NCI-H345 treated with DMSO at 0.1 percent for 48 hours (cell line): Measurements from ENCODE around the gene BAHCC1.
"Not testable (repeated sequence)": the region's sequence is repeated elsewhere in the genome, so short reads cannot be mapped to it uniquely, and the experiment has no call there.

Source experiments
- DNase-seq: peaks from one replicate; lab custom pipeline; 2025; ENCODE audit not compliant: unreplicated experiment; lab: John Stamatoyannopoulos, UW

BAHCC1 gene

GRCh38 chr17:81394921-81395599, at the start of gene BAHCC1:
Gene BAHCC1 (plus strand): TSS chr17:81395457. CDS start chr17:81399740, 4,283 bp downstream.
- DNase-seq, result peak; percentile 99

DNA sequence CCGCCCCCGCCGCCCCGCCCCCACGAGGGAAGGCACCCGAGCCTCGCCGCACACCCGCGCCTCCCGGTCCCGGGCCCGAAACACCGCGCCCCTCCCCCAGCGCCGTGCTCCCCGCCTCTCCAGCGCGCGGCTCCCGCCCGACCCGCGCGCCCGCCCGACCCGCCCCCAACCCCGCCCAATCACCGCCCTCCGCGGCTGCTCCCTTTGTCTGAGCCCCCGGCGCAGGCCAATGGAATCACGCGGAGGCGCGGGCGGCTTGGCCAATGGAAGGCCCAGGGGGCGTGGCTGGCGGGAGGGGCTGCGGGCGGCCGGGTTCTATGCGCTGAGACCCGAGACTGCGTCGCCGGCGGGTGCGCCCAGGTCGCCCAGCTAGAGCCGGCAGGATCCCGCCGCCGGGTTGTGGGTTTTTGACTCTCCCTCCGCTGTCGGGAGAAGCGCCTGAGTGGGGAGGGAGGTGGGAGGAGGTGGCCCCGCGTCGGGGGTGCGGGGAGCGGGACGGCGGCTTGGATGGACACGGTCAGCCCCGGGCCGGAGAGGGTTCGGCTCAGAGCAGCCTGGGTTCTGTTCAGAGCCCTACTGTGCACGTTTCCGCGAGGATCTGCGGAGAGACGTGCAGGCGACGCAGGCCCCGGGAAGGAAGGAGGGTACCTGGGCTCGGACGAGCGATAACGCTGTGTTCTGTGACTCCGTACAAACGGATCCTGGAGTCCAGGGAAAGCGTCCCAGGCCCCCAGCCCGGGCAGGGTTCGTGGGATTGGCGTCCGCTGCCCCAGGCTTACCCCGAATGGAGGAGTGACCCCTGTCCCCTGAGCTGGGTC, 49.0 kb upstream of the BAHCC1 start:
- DNase-seq, result peak; percentile 92

DNA sequence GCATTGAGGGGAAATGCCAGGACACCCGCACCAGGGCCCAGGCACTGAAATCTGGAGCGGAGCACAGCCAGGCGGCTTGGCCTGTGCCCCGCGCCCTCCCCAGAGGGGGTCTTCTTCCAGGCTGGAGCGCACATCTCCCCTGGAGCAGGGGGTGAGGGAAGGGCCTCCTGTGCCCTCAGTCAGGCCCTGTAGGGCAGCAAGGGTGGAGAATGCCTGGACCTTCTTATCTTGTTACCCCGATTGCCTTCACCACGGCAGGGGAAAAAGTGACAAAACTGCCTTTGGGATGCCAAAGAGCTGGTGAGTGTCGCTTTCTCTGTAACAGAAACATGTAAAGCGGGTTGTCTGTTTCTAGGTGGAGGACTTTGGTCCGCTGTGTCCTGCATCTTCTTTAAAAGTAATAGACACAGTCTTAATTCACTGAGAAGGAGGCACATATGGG, 48.3 kb upstream of the BAHCC1 start:
- DNase-seq, result no peak

DNA sequence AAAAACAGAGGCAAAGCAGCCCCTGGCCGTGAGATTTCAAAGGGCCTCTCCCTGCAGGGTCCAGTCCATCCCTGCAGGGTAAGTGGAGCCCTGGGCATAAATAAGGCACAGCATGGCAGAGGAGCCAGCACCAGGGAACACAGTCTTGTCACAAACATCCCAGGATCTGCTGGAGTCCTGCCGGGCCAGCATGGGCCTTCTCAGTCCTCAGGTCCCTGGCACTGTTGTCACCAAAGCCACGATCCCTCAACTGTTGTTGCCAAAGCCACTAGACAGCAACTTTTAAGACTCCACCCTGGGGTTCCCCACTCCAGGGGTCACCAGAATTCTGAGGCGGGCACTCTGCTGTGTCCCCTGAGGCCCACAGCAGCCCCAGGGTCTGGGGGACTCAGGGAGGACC, 47.8 kb upstream of the BAHCC1 start:
- no peak for DNase-seq

- peak; percentile 13 for DNase-seq
Measured at GRCh38 chr17:81348097-81349055, 46.9 kb upstream of the BAHCC1 start.

GRCh38 chr17:81349397-81350319, 45.6 kb upstream of the BAHCC1 start:
- no peak for DNase-seq

GRCh38 chr17:81350320-81350890, 44.9 kb upstream of the BAHCC1 start:
- DNase-seq, result no peak

DNA sequence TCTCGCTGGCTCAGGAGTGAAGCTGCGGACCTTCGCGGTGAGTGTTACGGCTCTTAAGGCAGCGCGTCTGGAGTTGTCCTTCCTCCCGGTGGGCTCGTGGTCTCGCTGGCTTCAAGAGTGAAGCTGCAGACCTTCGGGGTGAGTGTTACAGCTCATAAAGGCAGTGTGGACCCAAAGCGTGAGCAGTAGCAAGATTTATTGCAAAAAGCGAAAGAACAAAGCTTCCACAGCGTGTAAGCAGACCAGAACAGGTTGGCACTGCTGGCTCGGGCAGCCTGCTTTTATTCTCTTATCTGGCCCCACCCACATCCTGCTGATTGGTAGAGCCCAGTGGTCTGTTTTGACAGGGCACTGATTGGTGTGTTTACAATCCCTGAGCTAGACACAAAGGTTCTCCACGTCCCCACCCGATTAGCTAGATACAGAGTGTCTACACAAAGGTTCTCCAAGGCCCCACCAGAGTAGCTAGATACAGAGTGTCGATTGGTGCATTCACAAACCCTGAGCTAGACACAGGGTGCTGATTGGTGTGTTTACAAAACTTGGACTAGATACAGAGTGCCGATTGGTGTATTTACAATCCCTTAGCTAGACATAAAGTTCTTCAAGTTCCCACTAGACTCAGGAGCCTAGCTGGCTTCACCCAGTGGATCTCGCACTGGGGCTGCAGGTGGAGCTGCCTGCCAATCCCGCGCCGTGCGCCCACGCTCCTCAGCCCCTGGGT, 43.8 kb upstream of the BAHCC1 start:
- not testable (repeated sequence) for DNase-seq

- not testable (repeated sequence) for DNase-seq
Measured at GRCh38 chr17:81352056-81352455, 43.2 kb upstream of the BAHCC1 start.

GRCh38 chr17:81354252-81354953, 40.9 kb upstream of the BAHCC1 start:
- DNase-seq, result no peak

DNA sequence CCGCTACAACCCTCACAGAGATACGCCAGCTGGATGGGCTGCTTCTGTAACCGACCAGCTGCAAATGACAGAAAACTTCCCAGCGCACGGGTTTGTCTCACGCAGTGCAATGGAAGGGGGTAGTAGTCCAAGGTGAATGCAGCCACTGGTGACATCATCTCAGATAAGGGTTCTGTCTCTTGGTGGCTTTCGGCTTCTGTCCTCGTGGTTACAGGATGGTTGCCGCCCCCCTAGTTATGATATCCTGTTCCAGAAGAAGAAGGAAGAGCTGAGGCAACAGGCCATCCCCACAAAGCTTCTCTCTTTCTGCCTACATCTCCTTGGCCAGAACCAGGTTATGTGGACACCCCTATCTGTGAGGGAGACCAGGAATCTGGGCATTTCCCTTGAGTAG, 40.3 kb upstream of the BAHCC1 start:
- DNase-seq, result no peak

GRCh38 chr17:81359218-81359617, 36.0 kb upstream of the BAHCC1 start:
- no peak for DNase-seq

DNA sequence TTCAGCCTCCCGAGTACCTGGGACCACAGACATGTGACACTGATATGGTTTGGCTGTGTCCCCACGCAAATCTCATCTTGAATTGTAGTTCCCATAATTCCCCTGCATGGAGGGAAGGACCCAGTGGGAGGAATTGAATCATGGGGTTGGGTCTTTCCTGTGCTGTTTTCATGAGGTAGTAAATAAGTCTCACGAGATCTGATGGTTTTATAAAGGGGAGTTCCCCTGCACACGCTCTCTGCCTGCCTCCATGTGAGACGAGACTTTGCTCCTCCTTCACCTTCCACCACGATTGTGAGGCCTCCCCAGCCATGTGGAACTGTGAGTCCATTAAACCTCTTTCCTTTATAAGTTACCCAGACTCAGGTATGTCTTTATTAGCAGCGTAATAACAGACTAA, 33.3 kb upstream of the BAHCC1 start:
- not testable (repeated sequence) for DNase-seq

DNA sequence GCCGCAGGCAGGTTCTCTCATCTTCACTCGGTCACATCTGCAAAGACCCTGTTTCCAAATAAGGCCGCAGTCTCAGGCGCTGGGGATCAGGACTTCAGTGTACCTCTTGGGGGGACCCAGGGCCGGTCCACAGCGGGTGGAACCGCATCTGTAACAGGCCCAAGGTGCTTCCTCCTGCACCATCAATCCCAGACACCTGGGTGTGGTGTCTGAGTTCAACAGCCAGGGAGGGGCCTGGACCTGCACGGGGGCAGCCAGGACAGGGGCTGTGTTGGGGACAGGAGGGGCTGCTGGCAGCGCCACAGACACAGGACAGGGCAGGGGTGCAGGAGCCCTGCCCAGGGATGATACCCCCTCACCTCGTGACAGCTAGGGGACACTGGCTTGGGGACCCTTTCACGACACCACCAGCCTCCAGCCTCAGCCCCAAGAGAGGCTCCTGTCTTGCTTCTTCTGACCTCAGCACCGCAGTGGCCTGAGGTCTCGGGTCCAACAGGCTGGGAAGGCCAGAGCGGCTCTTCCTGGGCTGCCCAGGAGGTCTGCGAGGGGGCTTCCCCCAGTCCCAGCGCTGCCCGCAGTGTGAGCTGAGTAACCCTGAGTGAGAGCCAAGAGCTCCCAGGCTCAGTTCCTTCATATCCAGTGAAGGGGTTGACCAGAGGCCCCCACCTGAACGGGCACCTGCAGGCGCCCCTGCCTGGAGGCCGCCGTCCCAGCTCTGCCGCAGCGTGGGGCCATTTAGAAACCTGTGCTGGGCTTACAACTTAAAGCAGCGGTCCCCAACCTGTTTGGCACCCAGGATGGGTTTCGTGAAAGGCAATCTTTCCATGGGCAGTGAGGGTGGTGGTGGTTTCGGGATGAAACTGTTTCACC, 30.7 kb upstream of the BAHCC1 start:
- no peak for DNase-seq

- no peak for DNase-seq
Measured at GRCh38 chr17:81365148-81365600, 30.1 kb upstream of the BAHCC1 start.

GRCh38 chr17:81365601-81366585, 29.4 kb upstream of the BAHCC1 start:
- no peak for DNase-seq
